ENCODE results near the gene POU2F1. TPM values are rescaled to one million over a fixed set of nuclear protein-coding genes. Genes with fewer than 3 reads are reported as not detected.

POU2F1 gene
- total and polyA plus RNA-seq, 9 donors, result 3.9 to 24.6 (median 17.0) TPM

GRCh38 chr1:167280912-167281311, 60.2 kb downstream of the POU2F1 start:
- H3K36me3 ChIP-seq, result no peaks in the 10 kb centered on the region
- no peak for TF ChIP-seq CTCF (IDR thresholded peaks at IDR 0.05)
- TF ChIP-seq EP300 (IDR thresholded peaks at IDR 0.05), result no peak
- intact Hi-C loops (cut with DNase I), result no loop called here
- no peak for DNase-seq
- H3K9me3 ChIP-seq, result no peaks in the 10 kb centered on the region
- H3K4me3 ChIP-seq, result no peak overlapping the region
- WGBS, 3 donors, result 96 to 97% (median 96%) methylated on average over 3 of the region's 3 CpGs
- H3K27ac ChIP-seq, result no peak overlapping the region
- no peaks in the 10 kb centered on the region for H3K4me1 ChIP-seq (ENCODE audit: insufficient read depth)
- no peaks in the 10 kb centered on the region for H3K27me3 ChIP-seq

- DNase-seq, result no peak
- Histone ChIP-seq H3K27ac (no peak overlapping the region), H3K9me3 (no peaks in the 10 kb centered on the region), H3K27me3 (no peaks in the 10 kb centered on the region), H3K36me3 (no peaks in the 10 kb centered on the region), H3K4me1 (ENCODE audit: insufficient read depth) (peaks cover 4% of the 10 kb centered on the region), H3K4me3 (no peak overlapping the region)
- TF ChIP-seq POLR2A (IDR thresholded peaks at IDR 0.05) (no peak), CTCF (IDR thresholded peaks at IDR 0.05) (no peak), EP300 (IDR thresholded peaks at IDR 0.05) (no peak)
- WGBS, 3 donors, result 77 to 95% (median 94%) methylated on average over 3 of the region's 3 CpGs
- intact Hi-C loops (cut with DNase I), result no loop called here
Measured at GRCh38 chr1:167288390-167289074, 67.8 kb downstream of the POU2F1 start.

- TF ChIP-seq EP300 (IDR thresholded peaks at IDR 0.05), result no peak
- no peak for TF ChIP-seq CTCF (IDR thresholded peaks at IDR 0.05)
- TF ChIP-seq POLR2A (IDR thresholded peaks at IDR 0.05), result no peak
- Histone ChIP-seq H3K27ac (no peak overlapping the region), H3K9me3 (no peaks in the 10 kb centered on the region), H3K36me3 (no peaks in the 10 kb centered on the region), H3K27me3 (no peaks in the 10 kb centered on the region), H3K4me1 (ENCODE audit: insufficient read depth) (peaks cover 4% of the 10 kb centered on the region), H3K4me3 (no peak overlapping the region)
- 85 to 93% (median 92%) methylated on average over 1 of the region's 1 CpG for WGBS, 3 donors
- no peak for DNase-seq
- intact Hi-C loops (cut with DNase I), result no loop called here
Measured at GRCh38 chr1:167289075-167289442, 68.4 kb downstream of the POU2F1 start.

- TF ChIP-seq POLR2A (IDR thresholded peaks at IDR 0.05) (no peak), CTCF (IDR thresholded peaks at IDR 0.05) (no peak), EP300 (IDR thresholded peaks at IDR 0.05) (no peak)
- WGBS, 3 donors, result 81 to 87% (median 84%) methylated on average over 5 of the region's 5 CpGs
- Histone ChIP-seq H3K9me3 (no peaks in the 10 kb centered on the region), H3K27me3 (no peaks in the 10 kb centered on the region), H3K36me3 (no peaks in the 10 kb centered on the region), H3K4me3 (no peak overlapping the region), H3K4me1 (ENCODE audit: insufficient read depth) (peaks cover 4% of the 10 kb centered on the region), H3K27ac (no peak overlapping the region)
- intact Hi-C loops (cut with DNase I), result no loop called here
- no peak for DNase-seq
Measured at GRCh38 chr1:167289966-167290365, 69.3 kb downstream of the POU2F1 start.

Measured in ovary (tissue), 9 donors.